ENCODE measurements around the gene TCTN3.
"Not testable (repeated sequence)": the region's sequence is repeated elsewhere in the genome, so short reads cannot be mapped to it uniquely, and the experiment has no call there.

Gene TCTN3, protein sequence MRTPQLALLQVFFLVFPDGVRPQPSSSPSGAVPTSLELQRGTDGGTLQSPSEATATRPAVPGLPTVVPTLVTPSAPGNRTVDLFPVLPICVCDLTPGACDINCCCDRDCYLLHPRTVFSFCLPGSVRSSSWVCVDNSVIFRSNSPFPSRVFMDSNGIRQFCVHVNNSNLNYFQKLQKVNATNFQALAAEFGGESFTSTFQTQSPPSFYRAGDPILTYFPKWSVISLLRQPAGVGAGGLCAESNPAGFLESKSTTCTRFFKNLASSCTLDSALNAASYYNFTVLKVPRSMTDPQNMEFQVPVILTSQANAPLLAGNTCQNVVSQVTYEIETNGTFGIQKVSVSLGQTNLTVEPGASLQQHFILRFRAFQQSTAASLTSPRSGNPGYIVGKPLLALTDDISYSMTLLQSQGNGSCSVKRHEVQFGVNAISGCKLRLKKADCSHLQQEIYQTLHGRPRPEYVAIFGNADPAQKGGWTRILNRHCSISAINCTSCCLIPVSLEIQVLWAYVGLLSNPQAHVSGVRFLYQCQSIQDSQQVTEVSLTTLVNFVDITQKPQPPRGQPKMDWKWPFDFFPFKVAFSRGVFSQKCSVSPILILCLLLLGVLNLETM

DNA sequence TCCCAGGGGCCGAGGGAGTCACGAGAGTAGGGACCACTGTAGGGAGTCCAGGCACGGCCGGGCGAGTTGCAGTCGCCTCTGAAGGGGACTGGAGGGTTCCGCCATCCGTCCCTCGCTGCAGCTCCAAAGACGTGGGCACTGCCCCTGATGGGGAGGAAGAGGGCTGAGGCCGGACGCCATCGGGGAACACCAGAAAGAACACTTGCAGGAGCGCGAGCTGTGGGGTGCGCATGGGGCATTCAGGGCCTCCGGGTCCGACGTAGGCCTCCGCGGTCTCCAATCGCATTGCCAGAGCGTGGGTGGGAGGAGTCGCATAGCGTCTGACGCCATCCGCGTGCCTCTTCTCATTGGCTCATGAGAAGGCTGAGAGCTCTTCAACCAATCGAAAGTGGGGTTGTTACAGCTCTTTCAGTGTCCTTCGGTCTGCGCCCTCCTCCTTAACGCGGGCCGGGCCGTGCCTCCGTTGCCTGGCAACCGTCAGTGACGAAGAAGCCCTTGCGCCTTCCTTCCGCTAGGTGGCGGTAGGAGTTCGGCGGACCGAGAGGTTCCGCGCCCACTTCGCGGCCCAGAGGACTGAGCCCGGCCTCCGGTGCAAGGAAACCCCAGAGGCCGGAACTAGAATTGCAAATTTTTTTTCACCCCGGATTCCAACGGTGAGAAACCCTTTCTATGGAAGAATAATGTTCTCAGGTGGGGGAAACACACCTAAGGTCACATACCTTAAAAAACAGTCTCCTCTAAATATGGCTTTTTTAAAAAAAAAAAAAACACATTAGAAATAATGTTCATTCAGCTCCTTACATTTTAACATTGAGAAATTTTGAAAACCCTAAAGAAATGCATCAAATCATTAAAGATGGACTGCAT lies at the start of gene TCTN3:
TCTN3 (minus strand) TSS at position 260 of the 867 bp plus-strand sequence; CDS start at position 232, 28 bp downstream.
- DNase-seq (ENCODE audit: low read depth, low spot score): peak; percentile 99

DNA sequence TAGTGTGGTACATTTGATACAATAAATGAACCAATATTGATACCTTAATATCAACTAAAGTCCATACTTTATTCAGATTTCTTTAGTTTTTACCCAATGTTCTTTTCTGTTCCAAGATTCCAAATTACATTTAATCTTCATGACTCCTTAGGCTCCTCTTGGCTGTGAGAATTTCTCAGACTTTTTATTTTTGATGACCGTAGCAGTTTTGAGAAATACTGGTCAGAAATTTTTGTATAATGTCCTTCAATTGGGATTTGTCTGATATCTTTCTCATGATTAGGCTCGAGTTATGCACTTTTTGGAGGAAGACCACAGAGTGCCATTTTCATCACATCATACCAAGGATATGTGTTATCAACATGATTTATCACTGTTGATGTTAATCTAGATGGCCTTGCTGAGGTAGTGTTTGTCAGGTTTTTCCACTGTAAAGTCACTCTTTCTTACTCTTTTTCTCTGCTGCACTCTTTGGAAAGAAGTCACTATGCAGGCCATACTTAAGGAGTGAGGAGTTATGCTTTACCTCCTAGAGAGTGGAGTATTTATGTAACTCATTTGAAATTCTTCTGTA lies 49.3 kb upstream of the TCTN3 start:
- DNase-seq (ENCODE audit: low read depth, low spot score): no peak

DNA sequence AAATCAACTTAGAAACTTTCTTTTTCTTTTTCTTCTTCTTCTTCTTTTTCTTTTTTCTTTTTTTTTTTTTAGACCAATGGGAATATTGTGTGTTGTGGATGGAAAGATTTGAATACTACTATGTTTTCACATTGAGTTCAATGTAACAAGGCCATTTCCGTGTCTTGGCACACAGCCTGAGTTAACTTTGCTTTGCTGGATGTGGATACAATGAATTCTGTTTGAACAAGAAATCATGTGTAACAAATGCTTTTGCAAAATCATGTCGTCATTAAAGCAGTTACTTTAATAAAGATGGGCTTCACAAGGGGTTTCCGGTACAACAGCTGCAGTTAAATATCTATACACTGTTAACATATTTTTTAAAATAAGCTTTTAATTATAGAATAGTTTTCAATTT lies 48.8 kb upstream of the TCTN3 start:
- peak; percentile 25 for DNase-seq (ENCODE audit: low read depth, low spot score)

DNA sequence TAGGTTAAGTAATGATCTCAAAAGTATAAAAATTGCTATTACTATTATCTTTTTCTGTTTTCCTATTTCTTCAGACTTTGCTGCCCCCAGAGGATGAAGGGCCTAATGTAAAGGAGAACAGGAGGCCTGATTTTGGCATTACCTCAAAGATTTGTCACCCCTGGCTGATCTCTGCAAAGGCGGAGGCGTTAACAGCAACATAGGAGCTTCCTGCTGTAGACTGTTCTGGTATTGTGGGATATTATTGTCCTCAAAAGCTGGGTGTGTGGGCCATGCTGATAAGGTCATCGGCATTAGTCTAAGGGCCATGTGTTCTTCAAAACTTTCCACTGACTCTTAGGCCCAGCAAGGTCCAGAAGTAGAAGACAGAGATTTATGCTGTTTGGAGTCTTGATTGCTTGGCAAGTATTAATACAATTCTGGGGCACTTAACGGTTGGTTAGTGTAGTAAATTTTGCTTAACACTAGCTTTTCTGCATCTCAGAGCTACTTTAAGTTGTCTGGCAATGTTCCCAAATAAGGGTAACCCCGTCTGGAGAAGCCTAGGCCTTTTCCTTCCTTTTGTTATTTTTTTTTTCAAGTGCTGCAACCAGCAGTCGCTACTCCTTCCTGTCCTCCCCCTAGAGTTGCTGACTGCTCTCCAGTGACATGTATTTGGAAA lies 48.2 kb upstream of the TCTN3 start:
- DNase-seq (ENCODE audit: low read depth, low spot score): peak; percentile 5

DNA sequence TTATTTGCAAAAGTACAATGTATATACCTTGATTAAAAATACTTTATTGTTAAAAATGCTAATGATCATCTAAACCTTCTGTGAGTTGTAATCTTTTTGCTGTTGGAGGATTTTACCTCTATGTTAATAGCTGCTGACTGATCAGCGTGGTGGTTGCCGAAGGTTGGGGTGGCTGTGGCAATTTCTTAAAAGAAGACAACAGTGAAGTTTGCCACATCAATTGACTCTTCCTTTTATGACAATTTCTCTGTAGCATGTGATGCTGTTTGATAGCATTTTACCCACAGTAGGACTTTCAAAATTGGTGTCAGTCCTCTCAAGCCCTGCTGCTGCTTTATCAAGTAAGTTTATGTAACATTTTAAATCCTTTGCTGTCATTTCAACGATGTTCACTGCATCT lies 45.3 kb upstream of the TCTN3 start:
- no peak for DNase-seq (ENCODE audit: low read depth, low spot score)

DNA sequence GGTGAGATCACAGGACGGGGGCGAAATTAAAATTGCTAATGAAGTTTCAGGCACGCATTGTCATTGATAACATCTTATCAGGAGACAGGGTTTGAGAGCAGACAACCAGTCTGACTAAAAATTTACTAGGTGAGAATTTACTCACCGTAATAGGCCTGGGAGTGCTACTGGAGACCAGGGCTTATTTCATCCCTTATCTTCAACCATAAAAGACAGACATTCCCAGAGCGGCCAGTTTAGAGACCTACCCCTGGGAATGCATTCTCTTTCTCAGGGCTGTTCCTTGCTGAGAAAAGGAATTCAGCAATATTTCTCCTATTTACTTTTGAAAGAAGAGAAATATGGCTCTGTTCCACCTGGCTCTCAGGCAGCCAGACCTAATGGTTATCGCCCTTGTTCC lies 39.2 kb upstream of the TCTN3 start:
- not testable (repeated sequence) for DNase-seq (ENCODE audit: low read depth, low spot score)

DNA sequence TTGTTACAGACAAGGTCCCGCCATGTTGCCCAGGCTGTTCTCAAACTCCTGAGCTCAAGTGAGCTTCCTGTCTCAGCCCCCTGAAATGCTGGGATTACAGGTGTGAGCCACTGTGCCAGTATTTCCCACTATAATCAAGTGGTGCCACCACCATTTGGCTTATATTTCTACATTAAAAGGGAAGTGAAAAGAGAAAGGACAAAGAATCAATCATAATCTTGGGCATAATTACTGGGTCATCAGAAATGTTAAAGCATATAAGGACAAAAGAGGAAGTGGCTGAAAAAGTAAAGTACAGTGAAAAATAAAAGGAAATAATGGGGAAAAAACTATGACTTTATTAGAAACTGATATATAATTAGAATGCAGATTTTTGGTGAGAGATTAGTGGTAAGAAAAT lies 36.5 kb upstream of the TCTN3 start:
- DNase-seq (ENCODE audit: low read depth, low spot score): no peak

DNA sequence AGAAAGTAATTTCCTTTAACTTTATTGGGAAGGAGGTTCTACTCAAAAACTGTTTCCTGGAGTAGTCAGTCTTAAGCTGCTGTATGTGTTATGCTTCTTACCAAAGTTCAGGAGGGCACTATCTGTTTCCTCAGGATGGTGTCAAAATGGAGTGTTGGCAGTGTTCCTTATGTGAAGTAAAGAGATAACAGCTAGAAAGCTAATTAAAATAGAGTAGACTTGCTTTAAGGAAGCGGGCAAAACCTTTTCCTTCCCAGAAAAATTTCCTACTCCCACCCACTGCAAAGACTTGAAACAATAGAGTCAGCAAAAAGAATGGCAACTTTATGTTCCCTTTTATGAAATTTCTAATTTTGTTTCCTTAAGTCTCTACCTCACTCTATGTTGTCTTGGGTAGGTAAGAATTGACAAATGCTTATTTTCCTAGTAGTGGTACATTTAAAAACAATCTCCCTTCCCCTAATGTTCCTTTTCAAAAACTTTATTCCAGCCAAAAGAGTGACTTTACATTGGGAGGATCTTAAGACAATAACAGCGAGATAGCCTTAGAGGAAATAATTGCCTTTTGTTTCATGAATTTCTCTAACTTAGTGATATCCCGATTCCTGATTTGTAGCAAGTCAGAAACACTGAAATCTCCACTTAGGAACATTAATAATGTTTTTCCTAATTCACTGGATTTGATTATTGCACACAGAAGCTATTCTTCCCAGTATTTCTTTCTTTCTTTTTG lies 35.8 kb upstream of the TCTN3 start:
- no peak for DNase-seq (ENCODE audit: low read depth, low spot score)

DNA sequence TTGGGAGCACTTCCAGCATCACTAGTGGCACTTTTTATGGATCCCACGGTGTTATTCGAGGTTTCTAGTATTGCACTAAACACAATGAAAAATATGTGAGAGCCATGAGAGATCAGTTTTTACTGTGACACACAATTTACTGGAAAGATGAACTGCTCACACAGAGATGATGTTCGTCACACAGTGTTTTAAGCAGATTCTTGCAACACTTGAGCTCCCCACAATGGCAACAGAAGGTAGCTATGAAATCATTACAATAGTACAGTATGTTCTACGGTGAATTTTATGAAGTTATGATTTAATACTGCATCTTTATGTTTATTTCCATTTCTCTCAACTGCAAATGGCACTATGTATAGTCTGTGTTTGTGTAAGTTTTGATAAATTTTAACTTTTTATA lies 34.8 kb upstream of the TCTN3 start:
- no peak for DNase-seq (ENCODE audit: low read depth, low spot score)

DNA sequence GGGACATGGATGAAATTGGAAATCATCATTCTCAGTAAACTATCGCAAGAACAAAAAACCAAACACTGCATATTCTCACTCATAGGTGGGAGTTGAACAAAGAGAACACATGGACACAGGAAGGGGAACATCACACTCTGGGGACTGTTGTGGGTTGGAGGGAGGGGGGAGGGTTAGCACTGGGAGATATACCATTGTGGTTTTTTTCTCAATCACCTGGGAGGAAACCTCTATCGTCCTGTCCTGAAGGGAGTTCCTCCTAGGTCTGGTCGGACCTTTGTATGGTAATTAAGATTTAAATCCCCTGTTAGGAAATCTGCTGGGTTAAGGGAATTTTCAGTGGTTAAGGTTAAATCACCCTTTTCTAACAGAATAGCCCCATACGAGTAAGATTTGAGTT lies 28.8 kb upstream of the TCTN3 start:
- not testable (repeated sequence) for DNase-seq (ENCODE audit: low read depth, low spot score)

DNA sequence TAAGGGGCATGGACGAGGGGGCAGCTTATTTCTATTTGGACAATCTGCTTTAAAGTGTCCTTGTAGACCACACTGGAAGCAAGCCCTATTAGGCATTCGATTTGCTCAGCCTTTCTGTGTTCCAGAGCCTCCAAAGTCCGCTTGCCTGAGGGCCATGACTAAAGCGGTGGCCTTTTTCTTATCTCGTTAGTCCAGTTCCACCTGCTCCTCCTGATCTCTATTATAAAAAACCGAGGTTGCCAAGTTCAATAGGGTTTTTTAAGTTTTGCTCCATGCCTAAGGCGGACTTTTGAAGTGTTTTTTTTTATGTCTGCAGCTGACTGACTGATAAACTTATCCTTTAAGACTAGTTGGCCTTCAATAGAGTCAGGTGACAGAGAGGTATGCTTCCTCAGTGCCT lies 27.0 kb upstream of the TCTN3 start:
- DNase-seq (ENCODE audit: low read depth, low spot score): not testable (repeated sequence)

DNA sequence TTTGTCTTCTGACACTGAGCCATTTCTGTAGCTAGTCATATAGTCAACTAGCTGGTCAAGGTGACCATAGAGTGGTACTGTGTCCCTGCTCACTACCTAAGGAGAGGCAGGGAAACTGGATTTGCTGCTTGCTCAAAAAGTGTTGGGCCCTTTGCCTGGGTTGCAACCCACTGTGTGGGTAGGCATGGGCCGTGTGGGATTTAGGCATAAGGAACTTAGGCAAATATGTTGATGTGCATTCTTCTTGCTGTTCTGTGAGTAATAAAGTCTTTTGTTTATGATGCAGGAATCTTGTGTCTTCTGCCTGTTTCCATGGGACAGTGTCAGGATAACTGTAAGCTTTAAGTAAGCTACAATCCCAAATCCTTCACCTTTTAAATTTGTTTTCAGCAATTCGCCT lies 23.1 kb upstream of the TCTN3 start:
- DNase-seq (ENCODE audit: low read depth, low spot score): no peak

DNA sequence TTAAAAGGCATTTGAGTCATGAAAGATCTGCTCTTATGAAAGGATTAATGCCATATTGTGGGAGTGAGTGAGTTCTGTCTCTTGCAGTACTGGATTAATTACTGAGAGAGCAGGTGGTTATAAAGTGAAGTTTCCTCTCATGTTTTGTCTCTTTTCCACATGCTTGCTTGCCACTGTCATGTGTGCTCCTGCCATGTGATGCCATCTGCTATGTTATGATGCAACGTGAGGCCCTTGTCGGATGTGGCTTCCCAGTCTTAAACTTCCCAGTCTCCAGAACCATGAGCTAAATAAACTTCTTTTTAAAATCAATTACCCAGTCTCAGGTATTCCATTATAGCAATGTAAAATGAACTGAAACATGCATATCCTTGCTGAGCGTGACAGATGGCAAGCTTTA lies 22.7 kb upstream of the TCTN3 start:
- no peak for DNase-seq (ENCODE audit: low read depth, low spot score)

DNA sequence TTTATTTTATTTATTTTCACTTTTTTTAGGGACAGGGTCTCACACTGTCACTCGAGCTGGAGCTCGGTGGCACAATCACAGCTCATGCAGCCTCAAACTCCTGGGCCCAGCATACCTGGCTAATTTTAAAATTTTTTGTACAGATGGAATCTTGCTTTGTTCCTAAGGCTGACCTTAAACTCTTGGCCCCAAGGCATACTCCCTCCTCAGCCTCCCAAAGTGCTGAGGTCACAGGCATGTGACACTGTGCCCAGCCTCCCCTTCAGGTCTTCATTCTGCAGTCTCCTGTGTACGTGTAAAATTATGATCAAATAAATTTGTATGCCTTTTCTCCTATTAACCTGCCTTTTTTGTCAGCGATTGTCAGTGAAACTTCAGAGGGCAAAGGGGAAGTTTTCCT lies 17.8 kb upstream of the TCTN3 start:
- no peak for DNase-seq (ENCODE audit: low read depth, low spot score)

DNA sequence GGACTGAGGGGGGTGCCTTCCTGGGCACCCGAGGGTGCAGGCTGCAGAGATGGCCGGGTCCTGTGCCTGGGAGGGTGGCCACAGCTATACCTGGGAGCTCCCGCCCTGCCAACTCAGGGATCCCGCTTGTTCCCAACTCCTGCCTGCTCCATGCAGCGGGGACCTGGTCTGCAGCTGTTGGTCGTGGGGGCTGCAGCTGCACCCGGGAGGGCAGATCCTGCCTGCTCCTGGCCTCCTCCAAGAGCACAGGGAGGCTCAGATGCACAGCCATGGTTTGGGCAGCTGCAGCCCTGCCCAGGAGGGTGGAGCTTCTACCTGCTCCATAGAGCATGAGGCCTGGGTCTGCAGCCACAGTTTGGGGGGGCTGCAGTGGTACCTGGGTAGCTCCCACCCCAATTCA lies 13.3 kb upstream of the TCTN3 start:
- DNase-seq (ENCODE audit: low read depth, low spot score): no peak

DNA sequence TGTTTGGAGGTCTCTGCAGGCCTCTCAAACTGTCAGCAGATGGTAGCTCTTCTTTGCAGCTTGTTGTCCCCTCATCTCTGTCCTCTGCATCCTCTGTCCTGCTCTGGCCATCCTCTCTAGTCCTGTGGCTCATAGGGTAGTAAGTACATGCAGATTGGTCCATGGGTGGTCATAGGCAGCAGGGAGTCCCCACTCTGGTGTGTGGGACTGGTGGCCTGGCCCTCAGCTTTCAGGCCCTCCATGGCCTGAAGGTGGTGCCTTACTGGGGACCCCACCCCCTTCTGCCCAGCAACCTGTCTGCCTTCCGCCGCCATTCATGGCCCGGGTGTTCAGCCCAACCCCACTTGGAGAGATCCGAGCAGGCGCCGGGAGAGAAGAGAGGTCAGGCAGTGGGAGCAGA lies 12.8 kb upstream of the TCTN3 start:
- no peak for DNase-seq (ENCODE audit: low read depth, low spot score)

DNA sequence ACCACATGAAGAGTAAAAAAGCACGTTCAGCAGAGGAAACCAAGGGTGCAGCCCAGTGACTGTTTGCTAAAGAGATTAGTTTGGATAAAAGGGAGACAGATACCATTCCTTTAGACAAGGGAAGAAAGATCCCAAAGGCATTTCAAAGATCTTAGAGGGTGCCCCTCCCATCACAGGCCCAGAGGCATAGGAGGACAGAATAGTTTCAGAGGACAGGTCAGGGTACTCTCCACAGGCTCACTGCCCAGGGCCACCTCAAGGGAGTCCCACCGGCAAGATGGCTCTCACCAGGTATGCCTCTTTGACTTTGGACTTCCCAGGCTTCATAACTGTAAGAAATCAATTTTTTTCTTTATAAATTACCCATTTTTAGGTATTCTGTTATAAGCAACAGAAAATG lies 4.7 kb upstream of the TCTN3 start:
- no peak for DNase-seq (ENCODE audit: low read depth, low spot score)

DNA sequence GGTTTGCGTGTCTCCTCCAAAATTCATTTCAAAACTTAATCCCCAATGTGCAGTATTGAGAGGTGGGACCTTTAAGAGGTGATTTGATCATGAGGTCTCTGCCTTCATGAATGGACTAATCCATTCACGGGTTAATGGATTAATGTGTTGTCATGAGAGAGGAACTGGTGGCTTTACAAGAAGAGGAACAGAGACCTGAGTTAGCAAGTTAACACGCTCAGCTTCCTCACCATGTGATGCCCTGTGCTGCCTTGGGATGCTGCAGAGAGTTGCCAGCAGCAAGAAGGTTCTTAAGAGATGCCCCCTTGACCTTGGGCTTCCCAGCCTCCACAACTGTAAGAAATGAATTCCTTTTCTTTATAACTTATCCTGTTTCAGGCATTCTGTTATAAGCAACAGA lies 3.7 kb upstream of the TCTN3 start:
- DNase-seq (ENCODE audit: low read depth, low spot score): no peak

DNA sequence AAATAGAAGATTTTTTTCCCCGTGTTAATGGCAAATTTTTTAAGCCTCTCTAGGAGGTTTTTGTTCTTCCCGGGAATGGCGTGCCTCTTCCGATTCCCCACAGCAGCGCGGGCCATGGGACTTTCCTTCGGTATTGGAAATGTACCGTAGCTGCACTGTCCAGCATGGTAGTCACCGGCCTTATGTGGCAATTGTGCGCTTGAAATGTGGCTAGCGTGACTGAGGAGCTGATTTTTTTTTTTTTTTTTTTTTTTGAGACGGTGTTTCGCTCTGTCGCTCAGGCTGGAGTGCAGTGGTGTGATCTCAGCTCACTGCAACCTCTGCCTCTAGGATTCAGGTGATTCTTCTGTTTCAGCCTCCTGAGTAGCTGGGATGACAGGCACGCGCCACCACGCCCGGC lies 938 bp upstream of the TCTN3 start:
- no peak for DNase-seq (ENCODE audit: low read depth, low spot score)

DNA sequence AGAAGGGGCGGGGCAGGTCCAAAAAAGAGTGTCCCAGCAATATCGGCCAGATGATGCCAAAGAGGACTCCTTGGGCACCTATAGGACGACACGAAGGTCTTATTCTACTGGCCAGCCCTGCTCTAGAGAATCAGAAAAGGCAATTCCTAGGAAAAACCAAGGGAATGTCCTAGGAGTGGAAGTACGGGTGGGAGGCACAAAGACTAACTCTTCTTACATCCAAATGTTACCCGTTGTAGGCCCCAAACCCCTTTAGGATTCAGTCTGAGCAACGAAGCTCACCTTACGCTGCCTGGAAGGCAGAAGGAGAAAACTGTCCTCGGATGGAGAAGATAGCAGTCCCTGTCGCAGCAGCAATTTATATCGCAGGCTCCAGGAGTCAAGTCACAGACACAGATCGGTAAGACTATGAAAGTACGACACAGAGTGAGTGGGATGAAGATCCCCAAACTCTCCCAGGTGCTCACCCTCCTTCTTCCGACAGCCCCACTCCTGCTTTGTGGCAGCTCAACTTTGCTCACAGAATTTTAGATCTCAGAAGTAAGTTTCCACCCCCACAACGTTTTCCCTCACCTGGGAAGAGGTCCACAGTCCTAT lies 558 bp downstream of the TCTN3 start:
- DNase-seq (ENCODE audit: low read depth, low spot score): no peak

DNA sequence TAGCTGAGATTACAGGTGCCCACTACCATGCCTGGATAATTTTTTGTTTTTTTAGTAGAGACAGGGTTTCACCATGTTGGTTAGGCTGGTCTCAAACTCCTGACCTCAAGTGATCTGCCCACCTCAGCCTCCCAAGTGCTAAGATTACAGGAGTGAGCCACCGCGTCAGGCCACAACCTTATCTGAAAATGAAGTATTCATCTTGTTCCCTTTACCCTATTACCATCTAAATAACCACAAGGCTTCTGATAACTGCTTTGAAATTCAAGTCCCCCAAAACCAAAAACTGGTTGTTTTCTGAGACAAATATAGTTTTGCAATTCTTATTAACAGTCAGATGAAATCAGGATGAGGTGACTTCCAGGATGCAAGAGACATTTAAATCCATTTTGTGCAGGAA lies 2.4 kb downstream of the TCTN3 start:
- DNase-seq (ENCODE audit: low read depth, low spot score): no peak
